B cell (primary cell): Measurements from ENCODE around the gene IFRD1.

Experiments used
- CTCF ChIP-seq: fragments of 200-600 bp; IDR thresholded peaks from one replicate; pipeline ENCODE4 v1.8.0; 2022; ENCODE audit warnings: antibody characterized with exemption, mild to moderate bottlenecking
- EZH2 ChIP-seq: IDR thresholded peaks from 2 replicates; pipeline ENCODE4 v1.6.1; 2012; ENCODE audit warnings: borderline replicate concordance, low read depth, mild to moderate bottlenecking, moderate library complexity, low read length; ENCODE audit not compliant: insufficient read depth, poor library complexity, severe bottlenecking

GRCh38 chr7:112433289-112433688 is 17.0 kb upstream of the IFRD1 start:
- no peak for TF ChIP-seq CTCF
- no peak for TF ChIP-seq EZH2
